GM12878 (cell line): ENCODE measurements around the gene OTX2. TPM values are rescaled to one million over a fixed set of nuclear protein-coding genes. Genes with fewer than 3 reads are reported as not detected.

Experiments used
- ATAC-seq: fragments of 200-7000 bp; cut with Tn5 transposase; 3 replicates; pipeline ENCODE4 v1.9.1; 2020; ENCODE audit warnings: mild to moderate bottlenecking, moderate library complexity
- BruUV-seq: library from RNA; stranded (reverse); fragments of 400-500 nt; replicated peaks from 2 replicates; lab custom pipeline; 2021; lab: Mats Ljungman, UMichigan
- CTCF ChIA-PET: fragments of 300-600 bp; sonication (Branson Sonifier 250); formaldehyde crosslinking; extraction: SDS; loops from one replicate; lab custom pipeline; 2021; ENCODE audit warnings: inconsistent platforms; lab: Yijun Ruan, JAX
- POLR2A ChIA-PET: fragments of 350-600 bp; formaldehyde crosslinking; extraction: SDS; loops from one replicate; lab custom pipeline; 2021; ENCODE audit warnings: inconsistent platforms; lab: Charles Lee
- RAD21 ChIA-PET: fragments of 300-600 bp; sonication (Branson Sonifier 250); formaldehyde crosslinking; loops from one replicate; lab custom pipeline; 2023; ENCODE audit warnings: antibody characterized with exemption; ENCODE audit not compliant: unreplicated experiment; lab: Charles Lee
- SMC1A ChIA-PET: fragments of 300-600 bp; sonication (Branson Sonifier 250); formaldehyde crosslinking; loops from one replicate; lab custom pipeline; 2023; ENCODE audit not compliant: unreplicated experiment, uncharacterized antibody; lab: Charles Lee
- DNase-seq: peaks from one replicate; pipeline ENCODE4 v3.0.0-alpha.2; 2011; ENCODE audit warnings: low read depth, low spot score
- FAIRE-seq: peaks from 3 replicates; lab custom pipeline; 2011; peaks lifted over from hg19 to GRCh38; lab: Jason Lieb, UNC
- H2AFZ ChIP-seq: 2 replicates; pipeline ENCODE4 v1.6.0; 2011; ENCODE audit warnings: low read depth, low read length, control low read depth; ENCODE audit not compliant: control insufficient read depth
- H3K27ac ChIP-seq: 2 replicates; pipeline ENCODE4 v1.5.1; 2011; ENCODE audit warnings: control low read depth; ENCODE audit not compliant: control insufficient read depth, insufficient read depth
- H3K27me3 ChIP-seq, 2 experiments: replicated peaks in 1 of 2; 2 replicates each; pipeline versions ENCODE4 v1.6.0 to v1.6.1; 2011; ENCODE audit warnings: low read length in 1 of 2; ENCODE audit not compliant: control insufficient read depth in 2 of 2, insufficient read depth in 2 of 2
- H3K36me3 ChIP-seq, 2 experiments: 2 replicates each; pipeline ENCODE4 v1.5.1; 2011; ENCODE audit warnings: low read length in 1 of 2; ENCODE audit not compliant: control insufficient read depth in 2 of 2, insufficient read depth in 2 of 2
- H3K4me1 ChIP-seq: 2 replicates; pipeline ENCODE4 v1.6.1; 2011; ENCODE audit warnings: mild to moderate bottlenecking, low read length, moderate library complexity, mixed read lengths; ENCODE audit not compliant: control insufficient read depth, insufficient read depth
- H3K4me2 ChIP-seq: 2 replicates; pipeline ENCODE4 v1.6.0; 2011; ENCODE audit warnings: control low read depth; ENCODE audit not compliant: control insufficient read depth, insufficient read depth
- H3K4me3 ChIP-seq: fragments of 200-600 bp; sonication (generic); 2 replicates; pipeline ENCODE4 v1.5.1; 2016
- H3K79me2 ChIP-seq: 2 replicates; pipeline ENCODE4 v1.6.0; 2011; ENCODE audit warnings: low read length; ENCODE audit not compliant: control insufficient read depth, insufficient read depth
- H3K9ac ChIP-seq: 2 replicates; pipeline ENCODE4 v1.8.0; 2011; ENCODE audit warnings: low read length, control low read depth, mixed read lengths; ENCODE audit not compliant: control insufficient read depth, insufficient read depth
- H3K9me3 ChIP-seq: replicated peaks from 3 replicates; pipeline ENCODE4 v1.5.1; 2011; ENCODE audit warnings: mild to moderate bottlenecking, low read length; ENCODE audit not compliant: control insufficient read depth, insufficient read depth
- H4K20me1 ChIP-seq: 2 replicates; pipeline ENCODE4 v1.6.0; 2011; ENCODE audit not compliant: control insufficient read depth, insufficient read depth
- BCLAF1 ChIP-seq: fragments of 450-650 bp; IDR thresholded peaks from 2 replicates; pipeline ENCODE4 v1.6.1; 2017; ENCODE audit warnings: antibody characterized with exemption, mild to moderate bottlenecking, moderate library complexity
- CREM ChIP-seq: IDR thresholded peaks from 2 replicates; pipeline ENCODE4 v1.6.1; 2014; ENCODE audit warnings: antibody characterized with exemption, low read depth
- IRF3 ChIP-seq: fragments of 450-650 bp; IDR thresholded peaks from 2 replicates; pipeline ENCODE4 v1.6.1; 2014; ENCODE audit warnings: mild to moderate bottlenecking
- MXI1 ChIP-seq: fragments of 150-350 bp; IDR thresholded peaks from 2 replicates; pipeline ENCODE4 v1.6.1; 2011; ENCODE audit warnings: low read depth, mild to moderate bottlenecking, inconsistent platforms, low read length, improper control_type of control experiment
- MYC ChIP-seq: IDR thresholded peaks from 2 replicates; pipeline ENCODE4 v1.6.1; 2011; ENCODE audit warnings: mild to moderate bottlenecking, low read length, moderate library complexity, inconsistent platforms; ENCODE audit not compliant: insufficient read depth, insufficient replicate concordance, insufficient read length, severe bottlenecking
- NFIC ChIP-seq: IDR thresholded peaks from 2 replicates; pipeline ENCODE4 v1.6.1; 2012; ENCODE audit warnings: low read depth, mild to moderate bottlenecking, inconsistent platforms, low read length, moderate library complexity
- NFXL1 ChIP-seq: fragments of 450-650 bp; IDR thresholded peaks from 2 replicates; pipeline ENCODE4 v1.6.1; 2017; ENCODE audit warnings: antibody characterized with exemption, mild to moderate bottlenecking, borderline replicate concordance
- PML ChIP-seq: IDR thresholded peaks from 2 replicates; pipeline ENCODE4 v1.6.1; 2012; ENCODE audit warnings: low read length, inconsistent platforms
- POLR2AphosphoS5 ChIP-seq: IDR thresholded peaks from 2 replicates; pipeline ENCODE4 v1.6.1; 2011; ENCODE audit warnings: mild to moderate bottlenecking, low read length, inconsistent platforms
- SP1 ChIP-seq: IDR thresholded peaks from one replicate; pipeline ENCODE4 v1.6.1; 2011; ENCODE audit warnings: low read depth, low read length
- ZNF274 ChIP-seq: IDR thresholded peaks from one replicate; pipeline ENCODE4 v1.8.0; 2011; ENCODE audit not compliant: insufficient read length, insufficient read depth
- WGBS: methylation state at CpG from one replicate; pipeline ENCODE4 v1.1.6; 2016; ENCODE audit warnings: low lambda C conversion rate; ENCODE audit not compliant: insufficient replicate concordance, insufficient coverage; ENCODE audit errors: missing lambda C conversion rate; 5-methylcytosine and 5-hydroxymethylcytosine counted together
- in situ Hi-C: fragments of 300-500 bp; cut with MboI; formaldehyde crosslinking; loops from 9 replicates; pipeline ENCODE4 v1.14.3; 2018; ENCODE audit warnings: mixed read lengths
- intact Hi-C: fragments of 100-400 bp; cut with micrococcal nuclease; formaldehyde crosslinking; loops from one replicate; pipeline ENCODE4 v1.14.2; 2022; ENCODE audit not compliant: unreplicated experiment
- polyA plus RNA-seq, 11 experiments: library from polyadenylated mRNA; depleted of rRNA in 4 of 11; unstranded in 6 of 11; stranded (reverse) in 5 of 11; fragments of >200 nt; fragmentation: Nextera tagmentation in 4 of 11; fragmentation: Illumina TruSeq in 1 of 11; extraction: Ambion mirVana in 4 of 11; extraction: Trizol in 1 of 11; gene quantifications; 1 replicate in 1 of 11; 2 replicates in 10 of 11; pipeline versions ENCODE4 v1.2.1 to v1.2.3, GENCODE V29; 2011 to 2016; ENCODE audit warnings: inconsistent platforms in 2 of 11, missing spikeins in 2 of 11, low read depth in 1 of 11
- total RNA-seq, 4 experiments: library from RNA; depleted of rRNA in 3 of 4; stranded (reverse); fragments of >200 nt in 3 of 4; fragmentation: Illumina TruSeq in 1 of 4; extraction: Trizol in 1 of 4; gene quantifications; 2 replicates each; pipeline versions ENCODE4 v1.2.1 to v1.2.3, GENCODE V29; 2013 to 2021
- TF ChIP-seq, protein P1 (sequence below): IDR thresholded peaks from 2 replicates; pipeline ENCODE4 v1.6.1; 2011; ENCODE audit warnings: low read depth, mild to moderate bottlenecking, low read length, moderate library complexity, borderline replicate concordance; ENCODE audit errors: extremely low read depth

Gene OTX2
- total and polyA plus RNA-seq, 10 of the 15 experiments (the other 5 are each of a cell fraction or from before 2014, with no cell fraction given): not detected

GRCh38 chr14:56814519-56814959 lies 4.3 kb upstream of the OTX2 start (continued):
- TF ChIP-seq BCLAF1 (no peak), SP1 (no peak), IRF3 (no peak)

- ChIA-PET POLR2A (no interaction called here), RAD21 (no interaction called here), SMC1A (no interaction called here), CTCF (no interaction called here)
- Histone ChIP-seq H3K4me1 (no peaks in the 10 kb centered on the region), H3K27me3 (peaks cover 7 to 32% of the 10 kb centered on the region in 2 experiments), H2AFZ (no peak overlapping the region), H4K20me1 (no peaks in the 10 kb centered on the region), H3K4me2 (no peak overlapping the region), H3K36me3 (no peaks in the 10 kb centered on the region), H3K9ac (no peak overlapping the region), H3K9me3 (peaks cover 2% of the 10 kb centered on the region; the same call in 2 of the 3 replicates), H3K27ac (no peak overlapping the region), H3K4me3 (no peak overlapping the region), H3K79me2 (no peaks in the 10 kb centered on the region)
- intact Hi-C loops: no loop called here
- no TSS peak for BruUV-seq
- DNase-seq: no peak
- 32% methylated on average over 3 of the region's 3 CpGs for WGBS
- in situ Hi-C loops: no loop called here
- TF ChIP-seq, protein P1, sequence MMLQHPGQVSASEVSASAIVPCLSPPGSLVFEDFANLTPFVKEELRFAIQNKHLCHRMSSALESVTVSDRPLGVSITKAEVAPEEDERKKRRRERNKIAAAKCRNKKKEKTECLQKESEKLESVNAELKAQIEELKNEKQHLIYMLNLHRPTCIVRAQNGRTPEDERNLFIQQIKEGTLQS: no peak
- TF ChIP-seq NFXL1 (no peak), ZNF274 (no peak), MXI1 (no peak), MYC (no peak), CREM (no peak), NFIC (no peak), POLR2AphosphoS5 (no peak), PML (no peak)
- FAIRE-seq: no peak
- ATAC-seq: no peak
These were observed 2.9 kb upstream of the OTX2 start for GRCh38 chr14:56813143-56813551.
